Ecto neural progenitor cell (in vitro differentiated cells): ENCODE measurements around the gene MRPL28.
"Not testable (repeated sequence)": the region's sequence is repeated elsewhere in the genome, so short reads cannot be mapped to it uniquely, and the experiment has no call there.

ENCODE experiments used
- DNase-seq: peaks from one replicate; pipeline ENCODE4 v3.0.0-alpha.2; 2018; ENCODE audit warnings: low spot score

MRPL28 gene

GRCh38 chr16:359871-360697, 10.3 kb downstream of the MRPL28 start:
- peak; percentile 79 for DNase-seq

DNA sequence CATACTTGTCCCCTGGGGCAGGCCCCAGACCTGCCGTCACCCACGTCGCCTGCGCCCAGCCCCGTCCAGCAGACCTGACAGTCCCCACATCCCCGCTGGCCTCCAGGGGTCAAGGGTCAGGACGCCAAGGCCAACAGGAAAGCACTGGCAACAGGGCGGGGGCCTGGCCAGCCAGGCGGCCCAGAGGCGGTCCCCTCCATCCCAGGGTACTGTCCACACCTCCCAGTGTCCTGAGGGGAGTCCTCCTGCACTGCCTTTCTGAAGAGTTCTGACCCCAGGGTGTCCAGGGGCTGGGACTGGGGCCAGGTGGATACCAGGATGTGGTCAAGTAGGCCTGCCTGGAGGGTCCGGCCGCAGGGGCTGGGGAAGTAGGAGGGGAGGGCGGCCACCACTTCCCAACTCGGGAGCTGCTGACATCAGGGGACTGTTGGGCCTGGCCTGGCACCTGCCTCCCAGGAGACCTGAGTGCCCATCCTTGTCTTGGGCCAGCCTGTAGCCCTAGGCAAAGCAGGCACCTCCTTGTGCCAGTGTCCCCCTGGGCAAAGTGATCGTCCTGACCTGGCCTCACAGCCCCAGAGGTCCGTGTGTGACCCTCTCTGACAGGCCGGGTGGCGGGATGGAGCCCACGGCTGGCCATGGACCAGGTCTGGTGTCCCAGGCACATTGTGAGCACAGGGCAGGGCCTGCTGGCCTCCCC, 11.1 kb downstream of the MRPL28 start:
- DNase-seq: no peak

GRCh38 chr16:356741-357140, 13.6 kb downstream of the MRPL28 start:
- DNase-seq: no peak

GRCh38 chr16:354971-355461, 15.3 kb downstream of the MRPL28 start:
- no peak for DNase-seq

DNA sequence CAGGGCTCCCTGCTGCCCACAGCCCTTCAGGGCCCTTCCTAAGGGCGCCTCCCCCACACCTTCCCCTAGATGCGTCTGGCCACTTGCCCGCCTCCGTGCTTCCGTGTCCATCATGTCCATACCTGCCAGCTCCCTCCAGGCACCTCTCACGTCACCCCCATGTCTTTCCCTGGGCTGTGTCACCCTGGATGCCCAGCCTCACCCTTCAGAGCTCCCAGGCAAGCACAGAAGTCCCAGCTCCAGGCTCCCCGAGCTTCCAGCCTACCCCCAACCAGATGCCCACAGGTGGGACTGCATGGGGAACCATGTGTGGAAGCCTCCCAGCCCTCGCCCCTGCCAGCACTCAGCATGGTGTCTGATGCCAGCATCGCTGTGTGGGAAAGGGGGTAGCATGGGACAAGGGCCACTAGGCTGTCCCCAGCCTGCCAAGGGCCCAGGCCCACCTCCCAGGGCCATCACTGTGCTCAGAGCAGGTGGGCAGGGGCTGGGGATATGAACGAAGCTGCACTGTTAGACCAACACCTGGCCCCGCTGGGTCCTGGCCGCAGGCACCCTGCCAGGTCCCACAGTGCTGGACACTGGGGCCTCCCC, 16.0 kb downstream of the MRPL28 start:
- DNase-seq: no peak

GRCh38 chr16:353404-354290, 16.7 kb downstream of the MRPL28 start:
- no peak for DNase-seq

DNA sequence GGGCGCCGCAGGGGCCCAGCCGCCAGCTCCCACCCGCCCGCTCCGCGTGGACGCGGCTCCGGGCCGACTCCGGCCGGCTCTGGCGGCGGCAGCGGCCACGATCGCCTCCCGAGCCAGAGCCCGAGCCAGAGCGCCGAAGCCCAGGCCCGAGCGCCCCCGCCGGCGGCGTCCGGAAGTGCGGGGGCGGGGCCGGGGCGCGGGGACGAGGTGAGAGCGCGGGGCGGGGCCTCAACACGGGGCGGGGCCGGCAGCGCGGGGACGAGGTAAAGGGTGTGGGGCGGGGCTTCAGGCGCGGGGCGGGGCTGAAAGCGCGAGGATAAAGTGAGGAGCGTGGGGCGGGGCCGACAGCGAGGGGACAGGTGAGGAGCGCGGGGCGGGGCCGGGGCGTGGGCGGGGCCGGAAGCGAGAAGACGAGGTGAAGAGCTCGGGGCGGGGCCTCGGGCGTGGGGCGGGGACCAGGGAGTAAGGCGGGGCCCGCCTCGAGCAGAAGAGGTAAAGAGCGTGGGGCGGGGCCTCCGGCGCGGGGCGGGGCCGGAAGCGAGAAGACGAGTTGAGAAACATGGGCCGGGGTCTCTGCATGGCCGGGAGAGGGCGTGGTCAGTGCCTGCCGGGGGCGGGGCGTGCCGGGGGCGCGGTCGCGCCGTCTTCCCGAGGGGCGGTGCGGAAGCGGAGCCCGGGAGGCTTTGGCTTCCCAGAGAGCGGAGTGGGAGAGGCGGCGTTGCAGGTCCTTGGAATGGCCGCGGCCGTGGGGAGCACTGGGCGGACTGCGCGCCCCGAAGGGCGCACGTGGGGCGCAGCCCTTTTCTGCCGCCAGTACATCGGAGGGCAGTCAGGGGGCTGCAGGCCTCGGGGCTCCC, 17.6 kb downstream of the MRPL28 start, which contains the start of gene AXIN1:
Gene AXIN1, minus strand, starts transcription at position 177 of the 857 bp plus-strand sequence. CDS start 5,698 bp downstream, outside the sequence.
- peak; percentile 100 for DNase-seq

- DNase-seq: peak; percentile 71
These were observed 18.4 kb downstream of the MRPL28 start for GRCh38 chr16:351804-352520.

GRCh38 chr16:350203-350602, 20.1 kb downstream of the MRPL28 start:
- no peak for DNase-seq

DNA sequence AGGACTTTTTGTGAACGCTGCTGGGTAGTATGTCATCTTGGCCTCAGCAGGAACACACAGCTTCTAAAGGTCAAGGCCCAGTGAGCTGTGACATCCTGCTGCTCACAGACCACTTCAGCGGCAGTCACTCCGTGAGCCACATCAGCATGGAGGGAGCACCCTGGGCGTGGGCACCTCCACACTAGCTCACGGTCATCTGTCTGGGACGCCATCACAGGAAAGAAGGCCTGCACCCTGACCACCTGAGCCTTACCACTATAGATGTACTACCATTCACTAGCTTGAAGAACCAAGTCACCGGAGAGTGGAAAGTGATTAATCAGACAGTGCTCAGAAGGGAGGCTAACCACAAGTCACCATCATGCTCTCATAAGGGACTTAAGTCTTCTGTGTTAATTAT, 21.1 kb downstream of the MRPL28 start:
- no peak for DNase-seq

GRCh38 chr16:348495-348894, 21.8 kb downstream of the MRPL28 start:
- not testable (repeated sequence) for DNase-seq

GRCh38 chr16:347203-347602, 23.1 kb downstream of the MRPL28 start:
- DNase-seq: no peak

DNA sequence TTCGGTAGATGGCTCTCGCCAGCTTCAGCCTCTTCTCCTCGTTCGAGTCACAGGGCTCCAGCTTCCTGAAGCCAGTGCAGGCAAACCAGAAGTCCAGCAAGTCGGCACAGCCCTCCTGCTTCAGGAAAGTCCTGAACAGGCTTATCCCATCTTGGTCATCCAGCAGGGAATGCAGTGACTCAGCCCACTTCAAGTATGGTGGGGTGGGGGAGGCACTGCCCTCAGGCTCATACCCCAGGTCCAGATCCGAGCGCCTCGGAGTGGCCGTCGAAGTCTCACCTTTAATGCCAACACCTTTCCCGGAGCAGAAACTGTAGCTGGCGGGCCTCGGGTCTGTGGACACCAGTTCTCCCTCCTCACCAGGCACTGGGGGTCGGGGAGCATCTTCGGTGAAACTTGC, 23.8 kb downstream of the MRPL28 start:
- no peak for DNase-seq

- DNase-seq: no peak
These were observed 24.6 kb downstream of the MRPL28 start for GRCh38 chr16:345772-346171.

DNA sequence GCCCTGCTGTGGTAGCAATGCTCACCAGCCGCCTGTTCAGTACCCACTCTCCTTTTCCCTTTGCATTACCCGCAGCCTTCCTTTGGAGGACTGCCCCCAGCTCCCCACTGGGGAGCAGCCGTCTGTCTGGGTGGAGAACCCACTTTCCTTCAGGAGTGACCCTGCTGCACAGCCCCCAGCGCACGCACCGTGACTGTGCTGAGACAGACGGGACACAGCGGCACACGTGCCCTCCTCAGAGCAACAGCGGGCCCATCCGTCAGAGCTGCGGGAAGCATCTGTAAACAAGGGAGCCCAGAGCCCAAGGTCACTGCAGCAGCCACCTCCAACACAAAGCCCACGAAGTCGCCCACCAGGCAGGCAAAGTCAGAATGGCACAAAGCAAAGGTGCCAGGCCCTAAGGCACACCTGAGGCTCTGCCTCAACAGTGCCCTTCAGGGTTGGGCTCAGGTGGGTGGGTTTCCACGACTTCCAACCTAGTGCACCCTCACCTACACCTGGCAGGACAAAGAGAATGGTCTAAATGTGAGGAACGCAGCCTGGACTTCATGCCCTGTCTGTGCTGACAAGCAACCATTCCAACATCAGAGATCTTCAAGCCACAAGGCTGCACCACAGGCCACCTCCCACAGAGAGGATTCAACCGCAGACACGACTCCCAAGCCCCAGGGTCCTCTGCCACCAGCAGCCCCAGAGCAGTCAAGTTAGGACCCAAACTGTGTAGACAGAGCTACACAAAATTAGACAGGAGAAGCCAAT, 27.7 kb downstream of the MRPL28 start:
- no peak for DNase-seq

DNA sequence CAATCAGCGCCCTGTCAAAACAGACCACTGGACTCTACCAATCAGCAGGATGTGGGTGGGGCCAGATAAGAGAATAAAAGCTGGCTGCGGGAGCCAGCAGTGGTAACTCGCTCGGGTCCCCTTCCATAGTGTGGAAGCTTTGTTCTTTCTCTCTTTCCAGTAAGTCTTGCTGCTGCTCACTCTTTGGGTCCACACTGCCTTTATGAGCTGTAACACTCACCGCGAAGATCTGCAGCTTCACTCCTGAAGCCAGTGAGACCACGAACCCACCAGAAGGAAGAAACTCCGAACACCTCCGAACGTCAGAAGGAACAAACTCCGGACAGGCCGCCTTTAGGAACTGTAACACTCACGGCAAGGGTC, 28.4 kb downstream of the MRPL28 start:
- not testable (repeated sequence) for DNase-seq

GRCh38 chr16:341095-341973, 29.0 kb downstream of the MRPL28 start:
- not testable (repeated sequence) for DNase-seq

DNA sequence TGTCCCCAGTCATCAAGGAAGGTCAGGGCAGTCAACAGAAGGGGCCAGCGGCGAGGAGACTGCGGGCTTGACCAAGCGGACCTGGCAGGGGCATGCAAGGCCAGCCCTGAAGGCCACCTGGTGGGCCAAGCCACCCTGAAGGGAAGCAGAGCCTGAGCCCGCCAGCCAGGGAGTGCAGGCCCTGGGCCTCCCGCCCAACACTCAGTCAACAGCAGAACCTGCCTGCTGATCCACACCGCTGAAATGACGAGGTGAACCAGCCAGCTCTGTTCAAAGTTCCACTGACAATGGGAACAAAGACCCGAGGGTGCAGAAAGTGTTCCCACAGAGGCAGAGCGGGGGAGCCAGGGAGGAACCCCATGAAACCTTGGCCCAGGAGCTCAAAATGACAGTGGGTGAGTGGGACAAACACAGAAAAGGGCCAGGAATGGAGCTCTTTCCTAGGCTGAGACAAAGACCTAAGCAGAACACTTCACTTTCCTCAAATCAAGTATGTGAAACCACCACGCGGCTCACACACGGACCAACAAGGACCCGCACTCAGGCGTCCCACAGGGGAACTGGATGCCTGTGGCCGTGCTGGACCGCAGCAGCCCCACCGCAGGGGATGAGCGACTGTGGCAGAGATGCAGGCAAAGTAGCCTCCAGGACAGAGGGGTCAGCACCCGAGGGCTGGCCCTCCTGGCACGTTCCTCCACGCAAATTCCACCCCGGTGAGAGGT, 29.8 kb downstream of the MRPL28 start:
- no peak for DNase-seq
